HG03521 (cell line): ENCODE results near the gene ADAMTSL4.

Experiments
- ATAC-seq: cut with Tn5 transposase; IDR thresholded peaks from one replicate; pipeline ENCODE4 v1.9.1; 2021; ENCODE audit warnings: mild to moderate bottlenecking, moderate library complexity; ENCODE audit not compliant: unreplicated experiment

ADAMTSL4 gene

DNA sequence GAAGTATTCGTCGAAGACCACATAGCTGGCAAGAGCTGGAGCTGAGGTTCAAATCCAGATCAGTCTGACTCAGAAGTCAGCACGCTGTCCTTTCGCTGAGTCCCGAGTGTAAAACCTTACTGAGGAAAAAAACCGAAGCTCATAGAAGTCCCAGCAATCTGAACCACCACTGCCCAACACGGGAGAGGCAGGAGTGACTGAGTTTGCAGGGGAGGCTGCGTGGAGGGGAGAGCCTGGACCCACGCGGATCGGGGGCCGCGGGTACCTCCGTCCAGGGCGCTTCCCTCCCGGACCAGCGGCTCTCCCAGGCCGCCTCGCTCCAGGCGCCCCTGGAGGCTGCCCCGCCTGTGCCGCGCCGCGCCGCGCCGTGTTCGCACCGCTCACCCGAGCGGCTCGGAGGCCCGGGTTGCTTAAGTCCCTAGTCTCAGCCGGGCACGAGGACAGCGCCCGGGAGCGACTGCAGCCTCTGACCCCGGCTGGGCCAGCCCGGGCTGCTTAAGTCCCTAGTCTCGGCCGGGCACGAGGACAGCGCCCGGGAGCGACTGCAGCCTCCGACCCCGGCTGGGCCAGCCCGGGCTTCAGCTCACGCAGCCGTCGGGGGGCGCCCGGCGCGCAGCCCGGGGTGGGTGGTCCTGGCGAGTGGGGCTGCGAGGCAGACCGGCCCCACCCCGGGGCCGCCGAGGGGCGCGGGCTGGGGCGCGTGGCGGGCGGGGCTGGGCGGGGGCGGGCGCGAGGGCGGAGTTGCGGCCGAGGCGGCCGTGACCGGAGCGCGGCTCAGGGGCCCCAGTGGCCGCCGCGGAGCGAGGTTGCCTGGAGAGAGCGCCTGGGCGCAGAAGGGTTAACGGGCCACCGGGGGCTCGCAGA, at the start of gene ADAMTSL4:
Gene ADAMTSL4, plus strand, starts transcription at position 777 of the 864 bp plus-strand sequence. CDS start 2,881 bp downstream, outside the sequence.
- no peak for ATAC-seq

DNA sequence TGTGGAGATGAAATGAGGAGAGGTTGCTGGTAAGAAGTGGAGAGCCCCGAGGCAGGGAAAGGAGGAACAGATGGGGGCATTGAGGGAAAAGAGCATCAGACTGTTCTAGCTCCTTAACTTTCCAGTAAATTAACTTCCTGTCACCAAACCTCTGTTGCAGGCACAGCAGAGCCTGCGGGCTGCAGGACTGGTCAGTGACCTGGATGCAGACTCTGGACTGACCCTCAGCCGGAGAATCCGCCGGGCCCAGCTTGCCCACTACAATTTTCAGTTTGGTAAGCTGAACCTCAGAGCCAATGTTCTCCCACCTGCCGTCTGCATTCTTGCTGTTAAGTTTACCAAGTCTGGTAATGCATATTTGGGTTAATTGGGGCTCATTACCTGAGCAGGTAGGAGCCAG, 43.8 kb upstream of the ADAMTSL4 start:
- ATAC-seq = no peak

DNA sequence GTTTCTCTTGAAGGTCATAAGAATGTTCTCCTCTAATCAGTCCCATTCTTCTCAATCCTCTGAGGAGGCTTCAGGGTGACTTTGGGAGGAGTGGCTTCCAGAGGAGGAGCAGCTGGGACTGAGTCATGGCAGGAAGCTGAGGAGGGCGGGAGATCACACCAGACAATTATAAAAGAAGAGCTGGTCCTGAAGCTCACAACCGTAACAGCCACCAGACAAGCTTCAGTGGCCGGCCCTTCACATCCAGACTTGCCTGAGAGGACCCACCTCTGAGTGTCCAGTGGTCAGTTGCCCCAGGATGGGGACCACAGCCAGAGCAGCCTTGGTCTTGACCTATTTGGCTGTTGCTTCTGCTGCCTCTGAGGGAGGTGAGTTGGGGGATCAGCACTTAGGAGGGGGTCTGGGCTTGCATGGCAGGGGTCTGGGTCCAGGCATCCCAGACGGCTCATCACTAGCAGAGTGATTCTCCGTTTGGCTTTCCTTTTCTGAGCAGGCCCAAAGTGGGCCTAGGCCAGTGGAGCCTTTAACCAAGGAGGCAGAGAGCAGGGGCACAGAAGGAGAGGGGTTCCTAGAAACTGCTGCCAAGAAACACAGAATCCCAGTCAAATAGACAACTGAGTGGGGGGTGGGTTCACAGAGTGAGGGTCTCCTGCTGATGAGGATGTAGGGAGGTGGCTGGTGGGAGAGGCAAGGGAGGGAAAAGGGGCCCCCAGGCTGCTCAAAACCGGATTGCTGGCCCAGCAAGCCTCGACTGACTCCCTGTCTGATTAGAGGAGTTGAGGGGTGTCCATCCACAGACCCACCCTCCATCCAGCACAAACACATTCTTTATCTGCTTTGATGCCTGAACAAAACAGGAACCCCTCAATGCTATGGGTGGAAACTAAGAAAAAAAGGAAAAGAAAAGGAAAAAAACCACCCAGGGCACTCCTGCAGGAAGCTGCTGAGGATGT, 41.0 kb upstream of the ADAMTSL4 start, which contains the start of gene ECM1:
Gene ECM1, plus strand, starts transcription at position 198 of the 953 bp plus-strand sequence. Its CDS starts 101 bp downstream, at position 299.
- ATAC-seq = no peak

DNA sequence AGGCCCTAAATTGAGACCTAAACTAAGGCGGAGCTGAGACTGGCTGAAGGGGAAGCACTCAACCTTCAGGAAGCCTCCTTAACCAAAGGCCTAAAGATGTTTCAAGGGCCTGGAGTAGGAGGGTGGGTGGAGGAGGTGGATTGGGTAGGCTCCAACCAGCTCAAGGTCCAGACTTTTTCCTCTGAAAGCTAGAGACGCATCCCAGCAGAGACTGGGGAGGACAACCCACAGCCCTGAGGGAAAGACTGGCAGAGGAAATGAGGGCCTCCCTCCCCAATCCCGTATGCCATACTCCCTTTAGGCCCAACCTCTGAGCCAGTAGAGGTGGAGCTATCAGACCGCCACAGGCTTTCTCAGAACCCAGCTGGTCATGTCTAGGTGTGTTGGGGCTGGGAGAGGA, 40.2 kb upstream of the ADAMTSL4 start:
- ATAC-seq = no peak

DNA sequence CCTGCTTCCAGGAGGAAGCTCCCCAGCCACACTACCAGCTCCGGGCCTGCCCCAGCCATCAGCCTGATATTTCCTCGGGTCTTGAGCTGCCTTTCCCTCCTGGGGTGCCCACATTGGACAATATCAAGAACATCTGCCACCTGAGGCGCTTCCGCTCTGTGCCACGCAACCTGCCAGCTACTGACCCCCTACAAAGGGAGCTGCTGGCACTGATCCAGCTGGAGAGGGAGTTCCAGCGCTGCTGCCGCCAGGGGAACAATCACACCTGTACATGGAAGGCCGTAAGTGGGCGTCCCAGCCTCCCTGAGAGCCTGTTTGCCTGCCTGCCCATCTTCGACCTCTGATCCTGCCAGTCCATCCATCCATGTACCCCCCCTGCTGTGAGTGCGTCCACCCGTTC, 37.7 kb upstream of the ADAMTSL4 start:
- ATAC-seq = no peak

DNA sequence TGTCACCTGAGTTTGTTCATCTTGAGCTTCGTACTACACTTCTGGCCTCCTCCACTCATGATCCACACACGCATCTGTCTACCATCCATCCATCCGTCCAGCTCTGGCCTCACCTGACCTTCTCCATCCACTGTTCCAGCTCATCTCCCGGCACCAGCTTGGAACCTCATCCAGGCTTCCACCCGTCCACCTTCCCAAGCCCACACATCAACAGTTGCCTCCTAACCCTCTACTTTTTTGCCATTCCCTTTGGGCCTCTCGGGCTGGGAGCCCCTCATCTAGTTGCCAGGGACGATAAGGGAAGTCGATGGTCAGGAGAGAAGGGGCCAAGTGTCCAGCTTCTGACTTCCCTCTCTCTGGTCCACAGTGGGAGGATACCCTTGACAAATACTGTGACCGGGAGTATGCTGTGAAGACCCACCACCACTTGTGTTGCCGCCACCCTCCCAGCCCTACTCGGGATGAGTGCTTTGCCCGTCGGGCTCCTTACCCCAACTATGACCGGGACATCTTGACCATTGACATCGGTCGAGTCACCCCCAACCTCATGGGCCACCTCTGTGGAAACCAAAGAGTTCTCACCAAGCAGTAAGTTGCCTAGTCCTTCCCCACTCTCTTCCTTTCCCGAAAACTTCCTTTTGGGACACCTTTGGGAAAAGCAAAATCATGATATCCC, 37.1 kb upstream of the ADAMTSL4 start:
- ATAC-seq = no peak

DNA sequence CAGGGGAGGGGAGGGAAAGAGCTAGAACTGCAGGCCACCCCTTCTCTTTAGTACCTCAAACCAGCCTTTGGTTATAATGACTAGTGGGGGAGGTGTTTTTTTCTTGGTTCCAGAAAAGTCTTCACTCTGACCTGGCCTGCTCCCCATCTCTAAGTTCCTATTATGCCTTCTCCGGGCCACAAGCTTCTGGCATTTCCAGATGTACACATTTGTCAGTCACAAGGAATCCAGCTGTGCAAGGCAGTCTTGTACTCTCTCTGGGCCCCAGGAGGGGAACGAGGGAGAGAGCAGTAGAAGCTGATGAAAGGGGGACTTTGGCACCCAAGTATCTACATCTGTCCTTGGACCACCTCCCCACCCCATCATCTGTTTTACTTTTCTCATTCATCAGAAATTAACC, 36.4 kb upstream of the ADAMTSL4 start:
- ATAC-seq = no peak

DNA sequence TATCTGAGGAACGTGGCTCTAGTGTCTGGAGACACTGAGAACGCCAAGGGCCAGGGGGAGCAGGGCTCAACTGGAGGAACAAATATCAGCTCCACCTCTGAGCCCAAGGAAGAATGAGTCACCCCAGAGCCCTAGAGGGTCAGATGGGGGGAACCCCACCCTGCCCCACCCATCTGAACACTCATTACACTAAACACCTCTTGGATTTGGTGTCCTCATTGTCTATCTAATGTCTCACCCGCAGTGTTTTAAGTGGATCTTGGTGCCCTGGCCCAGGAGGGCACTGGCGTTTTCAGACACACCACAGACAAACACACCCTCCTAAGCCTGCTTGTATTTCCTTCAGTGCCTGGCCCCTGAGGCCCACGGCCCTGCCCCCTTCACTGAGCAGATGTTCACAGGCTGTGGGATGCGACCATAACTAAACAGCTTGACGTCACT, 35.8 kb upstream of the ADAMTSL4 start:
- ATAC-seq = no peak

DNA sequence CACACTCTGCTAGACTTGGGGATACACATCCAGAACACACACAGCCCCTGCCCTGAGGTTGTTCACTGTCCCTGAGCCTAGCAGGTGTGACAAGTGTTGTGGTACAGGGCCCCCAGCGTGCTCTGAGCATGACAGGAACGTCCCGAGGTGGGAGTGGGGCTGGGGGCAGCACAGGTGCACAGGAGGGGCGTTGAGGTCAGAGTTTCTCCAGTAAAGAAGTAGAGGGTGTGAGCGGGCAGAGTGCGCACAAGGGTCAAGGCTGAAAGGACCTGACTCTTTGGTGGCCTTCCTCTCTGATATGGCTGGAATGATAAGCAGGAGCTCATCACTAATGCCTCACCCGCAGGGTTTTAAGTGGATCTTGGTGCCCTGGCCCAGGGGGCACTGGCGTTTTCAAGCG, 34.9 kb upstream of the ADAMTSL4 start:
- ATAC-seq = no peak

DNA sequence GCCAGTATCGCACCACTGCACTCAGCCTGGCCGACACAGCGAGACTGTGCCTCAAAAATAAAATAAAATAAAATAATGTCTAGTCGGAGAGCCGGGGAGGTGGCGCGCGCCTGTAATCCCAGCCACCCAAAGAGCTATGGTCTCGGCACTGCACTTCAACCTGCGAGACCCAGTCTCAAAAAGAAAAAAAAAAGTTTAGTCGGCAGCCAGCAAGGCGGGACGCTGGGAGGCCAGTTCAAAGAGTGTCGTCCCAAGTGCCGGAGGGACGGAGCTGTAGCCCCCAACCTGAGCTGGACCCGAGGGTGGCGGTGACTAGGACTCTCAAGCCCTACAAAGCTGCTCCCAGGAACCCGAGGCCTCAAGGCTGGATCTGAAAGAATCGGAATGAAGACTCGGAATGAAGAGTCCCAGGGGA, 34.3 kb upstream of the ADAMTSL4 start:
- ATAC-seq = no peak

DNA sequence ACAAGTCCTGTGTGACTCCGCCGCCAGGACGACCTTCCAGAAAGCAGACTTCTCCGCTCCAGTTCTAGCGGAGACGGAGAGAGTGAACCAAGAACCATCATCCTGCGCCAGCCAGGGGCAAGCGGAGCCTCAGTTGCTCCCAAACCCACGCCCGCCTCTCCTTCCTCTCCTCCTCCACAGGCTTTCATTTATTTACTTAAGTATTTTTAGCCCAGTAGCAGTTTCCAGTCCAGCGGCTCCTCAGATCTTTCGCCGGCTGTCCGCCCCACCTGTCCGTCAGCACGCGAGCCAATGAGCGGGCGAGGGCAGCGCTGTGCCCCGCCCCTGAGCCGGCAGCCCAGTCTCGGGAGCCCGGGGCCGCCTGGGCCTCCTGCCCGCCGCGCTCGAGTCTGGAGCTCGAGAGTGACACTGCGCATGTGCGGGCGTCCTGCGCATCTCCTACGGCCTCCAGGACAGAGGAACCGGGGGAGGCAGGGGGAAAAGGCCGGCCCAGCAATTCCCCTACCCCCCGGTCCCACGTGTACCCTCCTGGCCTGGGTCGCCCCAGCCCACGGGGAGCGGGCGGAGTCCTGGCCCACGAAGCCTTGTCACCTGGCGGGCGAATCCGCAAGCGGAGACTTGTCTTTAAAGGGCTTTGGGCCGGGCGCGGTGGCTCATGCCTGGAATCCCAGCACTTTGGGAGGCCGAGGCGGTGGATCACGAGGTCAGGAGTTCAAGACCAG, 33.7 kb upstream of the ADAMTSL4 start, which contains the start of gene FALEC:
Gene FALEC, plus strand, starts transcription at position 425 of the 722 bp plus-strand sequence.
- peak; percentile 97 for ATAC-seq

DNA sequence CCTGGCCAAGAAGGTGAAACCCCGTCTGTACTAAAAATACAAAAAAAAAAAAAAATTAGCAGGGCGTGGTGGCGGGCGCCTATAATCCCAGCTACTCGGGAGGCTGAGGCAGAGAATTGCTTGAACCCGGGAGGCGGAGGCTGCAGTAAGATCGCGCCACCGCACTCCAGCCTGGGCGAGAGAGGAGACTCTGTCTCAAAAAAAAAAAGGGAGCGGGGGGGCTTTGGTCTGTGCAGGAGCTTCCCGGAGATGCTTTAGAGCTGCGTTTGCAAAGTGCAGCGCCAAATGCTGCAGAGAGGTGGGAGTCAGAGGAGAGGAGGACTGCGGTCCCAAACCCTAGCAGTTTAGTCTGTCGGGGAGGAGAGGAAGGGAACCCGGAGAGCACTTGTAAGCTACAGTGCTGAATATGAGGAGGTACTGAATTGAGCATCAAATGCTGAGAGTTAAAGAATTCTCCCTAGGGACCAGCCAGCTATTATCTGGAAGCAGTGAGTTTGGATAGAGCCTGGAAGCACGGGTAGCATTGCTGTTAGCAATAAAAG, 33.1 kb upstream of the ADAMTSL4 start:
- ATAC-seq = no peak

DNA sequence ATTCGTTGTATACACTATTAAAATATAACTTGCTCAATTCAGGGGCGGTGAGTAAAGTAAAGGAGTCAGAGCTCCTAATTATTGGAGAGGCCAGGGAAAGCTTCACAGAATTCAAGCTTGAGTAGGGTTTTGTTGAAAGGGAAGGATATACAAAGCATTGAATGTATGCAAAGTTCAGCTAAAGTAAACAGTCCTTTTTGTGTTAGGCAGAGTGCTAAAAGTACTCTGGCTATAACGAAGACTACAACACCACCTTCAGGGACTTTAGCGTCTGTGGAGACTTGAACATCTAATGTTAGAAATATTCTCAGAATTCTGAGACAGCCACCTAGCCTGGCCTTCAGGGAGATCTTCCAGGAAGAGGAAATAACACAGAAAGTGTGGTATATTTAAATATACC, 32.6 kb upstream of the ADAMTSL4 start:
- ATAC-seq = no peak

DNA sequence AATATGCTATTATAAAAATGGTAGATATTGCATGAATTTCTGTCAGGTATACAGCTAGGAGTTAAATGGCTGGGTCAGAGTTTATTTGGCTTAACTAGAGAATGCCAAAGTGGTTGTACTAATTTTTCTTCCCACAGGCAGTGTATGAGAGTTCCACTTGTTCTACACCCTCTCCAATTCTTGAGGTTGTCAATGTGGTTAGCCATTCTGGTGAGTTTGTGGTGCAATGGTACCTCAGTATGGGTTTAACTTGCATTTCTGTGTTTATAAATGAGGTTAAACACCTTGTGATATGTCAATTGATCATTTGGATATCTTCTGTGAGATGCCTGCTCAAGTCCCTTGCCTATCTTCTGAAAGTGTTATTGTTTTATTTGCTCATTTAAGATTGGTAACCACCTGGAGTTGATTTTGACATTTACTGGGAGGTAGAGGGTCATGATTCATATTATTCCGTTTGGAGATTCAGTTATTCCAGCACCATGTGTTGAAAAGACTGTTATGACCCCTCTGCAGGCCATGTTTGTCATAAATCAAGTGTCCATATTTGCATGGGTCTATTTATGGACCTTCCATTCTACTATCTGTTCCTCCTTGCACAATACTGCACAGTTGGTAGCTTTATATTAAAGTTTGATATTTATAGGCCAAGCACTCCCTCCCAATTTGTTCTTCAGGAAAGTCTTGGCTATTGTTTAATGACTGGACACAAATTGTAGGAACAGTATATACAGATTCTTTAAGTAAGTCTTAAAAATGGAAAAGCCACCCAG, 27.8 kb upstream of the ADAMTSL4 start:
- ATAC-seq = no peak

DNA sequence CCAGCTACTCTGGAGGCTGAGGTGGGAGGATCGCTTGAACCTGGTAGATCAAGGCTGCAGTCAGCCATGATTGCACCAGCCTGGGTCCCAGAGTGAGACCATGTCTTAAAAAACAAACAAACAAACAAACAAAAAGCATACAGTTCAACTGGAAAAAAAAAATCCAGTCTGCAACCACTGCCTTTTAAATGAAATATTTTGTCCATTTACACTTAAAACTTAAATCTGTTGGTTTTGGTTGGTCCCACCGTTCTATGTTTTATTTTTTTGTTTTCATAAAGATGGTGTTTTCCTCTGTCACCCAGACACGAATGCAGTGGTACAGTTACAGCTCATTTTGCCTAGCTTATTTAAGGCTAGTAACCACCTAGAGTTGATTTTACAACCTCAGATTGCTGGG, 23.9 kb upstream of the ADAMTSL4 start:
- no peak for ATAC-seq

DNA sequence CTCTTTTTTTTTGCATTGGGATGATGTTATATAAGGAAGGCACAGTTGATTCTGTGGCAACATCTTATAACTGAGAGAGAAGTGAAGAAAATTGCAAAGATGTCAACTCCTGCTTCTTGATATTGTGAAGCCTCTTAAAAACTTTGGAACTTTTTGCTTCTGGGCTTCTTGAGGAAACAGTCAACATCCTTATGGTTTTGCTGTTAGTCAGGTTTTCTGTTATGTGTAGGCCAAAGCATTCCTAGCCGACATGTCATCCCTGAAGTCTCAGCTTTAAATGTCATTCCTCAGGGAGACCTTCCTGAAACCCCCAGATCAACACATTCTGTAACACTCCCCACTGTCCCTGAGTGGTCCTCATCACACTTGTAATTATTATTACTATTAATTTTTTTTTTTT, 21.0 kb upstream of the ADAMTSL4 start:
- no peak for ATAC-seq

DNA sequence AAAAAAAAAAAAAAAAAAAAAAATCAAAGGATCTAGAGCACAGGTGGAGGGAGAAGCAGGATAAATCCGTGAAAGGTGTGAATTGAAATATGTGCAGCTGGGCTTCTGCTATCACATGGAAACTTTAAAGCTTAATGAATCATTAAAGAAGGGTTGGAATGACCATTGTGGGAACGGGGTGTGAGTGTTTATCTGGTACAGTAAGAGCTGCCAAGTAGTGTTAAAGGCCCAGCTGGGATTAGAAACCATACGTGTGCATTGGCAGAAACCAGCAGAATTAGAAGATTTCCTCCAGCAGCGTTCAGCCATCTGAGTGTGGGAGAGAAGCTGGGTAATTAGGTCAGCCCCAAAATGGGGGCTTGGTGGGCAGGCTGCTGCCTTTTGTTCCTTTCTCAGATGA, 20.2 kb upstream of the ADAMTSL4 start:
- no peak for ATAC-seq

DNA sequence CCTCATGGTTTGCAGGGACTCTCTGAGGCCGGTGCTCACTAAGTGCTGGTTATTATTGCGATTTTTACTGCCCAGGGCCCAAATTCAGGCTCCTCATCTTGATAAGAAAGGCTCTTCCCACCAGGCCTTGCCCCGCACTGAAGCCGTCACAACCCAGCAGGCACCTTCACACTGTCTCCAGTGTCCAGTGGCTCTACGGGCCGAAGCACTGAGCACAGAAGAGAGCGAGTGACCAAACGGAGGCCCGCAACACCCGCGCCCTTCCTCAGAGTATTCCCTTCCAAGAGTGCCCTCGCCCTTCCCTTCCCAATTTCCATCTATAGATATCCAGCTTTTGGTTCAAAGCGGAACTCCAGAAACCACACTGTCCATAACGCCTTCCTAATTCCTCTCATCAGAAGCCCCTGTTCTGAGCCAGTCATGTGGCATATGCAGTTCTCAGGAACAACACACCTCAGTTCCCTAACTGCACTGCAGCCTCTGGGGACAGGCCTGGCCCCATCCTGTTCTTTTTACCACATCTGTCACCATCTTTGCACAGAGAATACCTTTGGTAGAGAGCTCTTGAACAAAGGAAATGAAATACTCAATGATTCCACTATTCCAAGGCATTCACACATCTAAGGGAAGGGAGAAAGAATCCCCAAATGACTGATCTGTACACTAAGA, 18.6 kb upstream of the ADAMTSL4 start:
- ATAC-seq = no peak

DNA sequence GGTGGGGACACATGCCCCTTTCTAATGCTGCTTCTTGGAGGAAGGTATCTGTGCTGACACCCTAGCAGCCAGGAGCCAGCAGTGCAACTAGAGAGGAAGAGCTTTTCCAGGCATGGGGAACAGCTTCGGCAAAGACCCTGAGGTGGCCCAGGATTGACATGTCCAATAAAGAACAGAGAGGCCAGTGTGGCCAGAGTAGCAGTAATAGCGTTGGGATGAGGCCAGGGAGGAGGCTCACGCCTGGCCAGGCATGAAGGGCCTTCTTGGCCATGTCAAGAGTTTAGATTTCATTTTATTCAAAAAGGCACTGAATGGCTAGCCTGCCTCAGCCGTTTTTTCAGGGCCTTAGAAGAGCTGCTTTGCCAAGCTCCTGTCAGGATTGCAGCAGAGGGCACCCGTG, 16.3 kb upstream of the ADAMTSL4 start:
- no peak for ATAC-seq
